Neural cell (in vitro differentiated cells): ENCODE measurements around the gene ACOT13. TPM values are rescaled to one million over a fixed set of nuclear protein-coding genes. Genes with fewer than 3 reads are reported as not detected.

ENCODE experiments used
- H2AFZ ChIP-seq: fragments of 200-600, 300-800 bp; sonication (generic), shearing (Covaris generic); 2 replicates; pipeline ENCODE4 v1.6.0; 2014; ENCODE audit warnings: low read depth, mild to moderate bottlenecking, antibody characterized with exemption, low read length, moderate library complexity
- H3F3A ChIP-seq: fragments of 200-600 bp; shearing (Covaris generic); 2 replicates; pipeline ENCODE4 v1.6.1; 2016; ENCODE audit warnings: mild to moderate bottlenecking, moderate library complexity, mixed read lengths, antibody characterized with exemption, low read length; ENCODE audit not compliant: insufficient read depth, poor library complexity, severe bottlenecking
- H3K27ac ChIP-seq: fragments of 200-600, 300-800 bp; sonication (generic), shearing (Covaris generic); 2 replicates; pipeline ENCODE4 v1.5.1; 2014; ENCODE audit warnings: mild to moderate bottlenecking, low read length, moderate library complexity
- H3K27me3 ChIP-seq: fragments of 300-800, 200-600 bp; sonication (generic), shearing (Covaris generic); 2 replicates; pipeline ENCODE4 v1.6.0; 2014; ENCODE audit warnings: mild to moderate bottlenecking, low read depth, low read length, moderate library complexity; ENCODE audit not compliant: insufficient read depth
- H3K36me3 ChIP-seq: fragments of 300-800, 200-600 bp; sonication (generic), shearing (Covaris generic); 2 replicates; pipeline ENCODE4 v1.5.1; 2014; ENCODE audit warnings: mild to moderate bottlenecking, antibody characterized with exemption, low read length, moderate library complexity; ENCODE audit not compliant: insufficient read depth
- H3K4me2 ChIP-seq: fragments of 300-800, 200-600 bp; sonication (generic), shearing (Covaris generic); 2 replicates; pipeline ENCODE4 v1.6.0; 2014; ENCODE audit warnings: mild to moderate bottlenecking, low read length
- H3K4me3 ChIP-seq: fragments of 300-800, 200-600 bp; sonication (generic), shearing (Covaris generic); 2 replicates; pipeline ENCODE4 v1.5.1; 2014; ENCODE audit warnings: mild to moderate bottlenecking, low read length, moderate library complexity
- H3K79me2 ChIP-seq: fragments of 200-600 bp; shearing (Covaris generic); replicated peaks from 2 replicates; pipeline ENCODE4 v1.6.0; 2014; ENCODE audit warnings: mild to moderate bottlenecking, low read length, moderate library complexity; ENCODE audit not compliant: insufficient read depth
- H3K9ac ChIP-seq: fragments of 300-800, 200-600 bp; sonication (generic), shearing (Covaris generic); 2 replicates; pipeline ENCODE4 v1.6.1; 2016; ENCODE audit warnings: mild to moderate bottlenecking, low read length, mixed read lengths
- H3K9me2 ChIP-seq: fragments of 200-600 bp; shearing (Covaris generic); 2 replicates; pipeline ENCODE4 v1.6.1; 2016; ENCODE audit warnings: mild to moderate bottlenecking, low read length, mixed read lengths; ENCODE audit not compliant: insufficient read depth
- H3K9me3 ChIP-seq: fragments of 200-600, 300-800 bp; sonication (generic), shearing (Covaris generic); 2 replicates; pipeline ENCODE4 v1.6.1; 2016; ENCODE audit warnings: mild to moderate bottlenecking, mixed run types, low read length, moderate library complexity, mixed read lengths
- H4K20me1 ChIP-seq: fragments of 200-600 bp; shearing (Covaris generic); 2 replicates; pipeline ENCODE4 v1.6.1; 2016; ENCODE audit warnings: mild to moderate bottlenecking, mixed run types; ENCODE audit not compliant: insufficient read depth
- CTCF ChIP-seq: fragments of 450-650 bp; IDR thresholded peaks from 2 replicates; pipeline ENCODE4 v1.5.1; 2014; ENCODE audit warnings: antibody characterized with exemption, mild to moderate bottlenecking, moderate library complexity; ENCODE audit not compliant: poor library complexity, severe bottlenecking
- EP300 ChIP-seq: fragments of 450-650 bp; conservative IDR thresholded peaks from 2 replicates; pipeline ENCODE4 v1.6.1; 2014; ENCODE audit warnings: antibody characterized with exemption, mild to moderate bottlenecking, moderate library complexity; ENCODE audit not compliant: poor library complexity, severe bottlenecking
- EZH2 ChIP-seq: fragments of 200-600, 300-800 bp; shearing (Covaris generic), sonication (generic); IDR thresholded peaks from 2 replicates; pipeline ENCODE4 v1.6.1; 2014; ENCODE audit warnings: antibody characterized with exemption, low read length, borderline replicate concordance, mild to moderate bottlenecking; ENCODE audit not compliant: insufficient read depth, poor library complexity, severe bottlenecking
- MXI1 ChIP-seq: fragments of 450-650 bp; conservative IDR thresholded peaks from 2 replicates; pipeline ENCODE4 v1.6.1; 2014; ENCODE audit warnings: antibody characterized with exemption, mild to moderate bottlenecking; ENCODE audit not compliant: poor library complexity, severe bottlenecking
- POLR2AphosphoS5 ChIP-seq: IDR thresholded peaks from 2 replicates; pipeline ENCODE4 v1.6.1; 2012
- RAD21 ChIP-seq: fragments of 450-650 bp; conservative IDR thresholded peaks from 2 replicates; pipeline ENCODE4 v1.6.1; 2014; ENCODE audit warnings: antibody characterized with exemption, mild to moderate bottlenecking, moderate library complexity
- REST ChIP-seq: IDR thresholded peaks from 2 replicates; pipeline ENCODE4 v1.6.1; 2012; ENCODE audit warnings: borderline replicate concordance
- SMC3 ChIP-seq: fragments of 450-650 bp; conservative IDR thresholded peaks from 2 replicates; pipeline ENCODE4 v1.6.1; 2014; ENCODE audit warnings: antibody characterized with exemption, mild to moderate bottlenecking, moderate library complexity; ENCODE audit not compliant: poor library complexity
- TAF1 ChIP-seq: IDR thresholded peaks from 2 replicates; pipeline ENCODE4 v1.6.1; 2012; ENCODE audit warnings: low read depth
- polyA plus RNA-seq: library from polyadenylated mRNA; depleted of rRNA; stranded (reverse); fragments of >200 nt; gene quantifications from 2 replicates; pipeline ENCODE4 v1.2.3, GENCODE V29; 2014

ACOT13 gene
- polyA plus RNA-seq, 1 donor from 2014 or later: 9.9 TPM

- TF ChIP-seq POLR2AphosphoS5 (no peak), CTCF (no peak), EZH2 (no peak), TAF1 (no peak), MXI1 (no peak)
- peaks cover 11% of the 10 kb centered on the region for H3K36me3 ChIP-seq
- no peaks in the 10 kb centered on the region for H3K27me3 ChIP-seq
- H3F3A ChIP-seq: no peaks in the 10 kb centered on the region
- H4K20me1 ChIP-seq: no peaks in the 10 kb centered on the region
- H3K4me3 ChIP-seq: no peak overlapping the region
- peaks cover 6% of the 10 kb centered on the region for H3K79me2 ChIP-seq
- H3K9ac ChIP-seq: no peak overlapping the region
- H3K9me2 ChIP-seq: no peaks in the 10 kb centered on the region
- H3K4me2 ChIP-seq: no peak overlapping the region
- H3K9me3 ChIP-seq: no peaks in the 10 kb centered on the region
- H3K27ac ChIP-seq: no peak overlapping the region
- H2AFZ ChIP-seq: no peak overlapping the region
These were observed 37.6 kb downstream of the ACOT13 start for GRCh38 chr6:24704468-24704867.

GRCh38 chr6:24708612-24709011 is 41.7 kb downstream of the ACOT13 start:
- Histone ChIP-seq H3K4me2 (no peak overlapping the region), H3K9me3 (no peaks in the 10 kb centered on the region), H3K79me2 (peaks cover 33% of the 10 kb centered on the region), H3K9me2 (no peaks in the 10 kb centered on the region), H3K4me3 (no peak overlapping the region), H3K27ac (no peak overlapping the region), H3F3A (no peaks in the 10 kb centered on the region), H3K36me3 (peaks cover 11% of the 10 kb centered on the region), H2AFZ (no peak overlapping the region), H3K9ac (no peak overlapping the region), H3K27me3 (no peaks in the 10 kb centered on the region), H4K20me1 (peaks cover 3% of the 10 kb centered on the region)
- TF ChIP-seq CTCF (no peak), RAD21 (no peak), SMC3 (no peak), TAF1 (no peak), EP300 (no peak)

GRCh38 chr6:24709014-24709711 is 42.3 kb downstream of the ACOT13 start:
- Histone ChIP-seq H3K27ac (no peak overlapping the region), H3K4me2 (no peak overlapping the region), H4K20me1 (peaks cover 3% of the 10 kb centered on the region), H3K9me3 (no peaks in the 10 kb centered on the region), H2AFZ (no peak overlapping the region), H3K36me3 (peaks cover 7% of the 10 kb centered on the region), H3K9me2 (no peaks in the 10 kb centered on the region), H3K79me2 (peaks cover 38% of the 10 kb centered on the region), H3K4me3 (no peak overlapping the region), H3F3A (no peaks in the 10 kb centered on the region), H3K9ac (no peak overlapping the region), H3K27me3 (no peaks in the 10 kb centered on the region)
- TF ChIP-seq RAD21: no peak
- no peak for TF ChIP-seq EZH2
- no peak for TF ChIP-seq EP300
- no peak for TF ChIP-seq MXI1
- no peak for TF ChIP-seq CTCF
- no peak for TF ChIP-seq REST
- TF ChIP-seq POLR2AphosphoS5: no peak
- no peak for TF ChIP-seq SMC3
- no peak for TF ChIP-seq TAF1
